ENCODE results near the gene SHQ1. TPM values are rescaled to one million over a fixed set of nuclear protein-coding genes. Genes with fewer than 3 reads are reported as not detected.

The SHQ1 gene
- total and polyA plus RNA-seq, 2 experiments from 2014 or later = 18.3 to 28.7 TPM

- ATAC-seq (no peak), DNase-seq (ENCODE audit: low spot score) (no peak)
- no peak overlapping the region for H3K4me3 ChIP-seq
- no peaks in the 10 kb centered on the region for H3K4me1 ChIP-seq (ENCODE audit: insufficient read depth)
- H3K27me3 ChIP-seq (ENCODE audit: insufficient read depth) = no peaks in the 10 kb centered on the region; the same call in 1 of the 2 replicates
- H4K20me1 ChIP-seq (replicated peaks; ENCODE audit: insufficient read depth) = no peaks in the 10 kb centered on the region
- H3F3A ChIP-seq (replicated peaks; ENCODE audit: low read depth) = no peaks in the 10 kb centered on the region
- no peaks in the 10 kb centered on the region for H3K36me3 Mint-ChIP-seq (ENCODE audit: low read depth)
- no peaks in the 10 kb centered on the region for H3K79me2 ChIP-seq (replicated peaks; ENCODE audit: insufficient read depth)
- H3K27ac ChIP-seq (ENCODE audit: low read depth) = no peak overlapping the region
- H3K4me1 Mint-ChIP-seq = no peaks in the 10 kb centered on the region
- H3K27ac Mint-ChIP-seq = no peak overlapping the region
- peak overlapping the region; percentile 16; the same call in 1 of the 2 replicates for H2AFZ ChIP-seq
- no peak for TF ChIP-seq STAT1 (IDR thresholded peaks at IDR 0.05; ENCODE audit: unreplicated experiment)
- TF ChIP-seq JUNB (IDR thresholded peaks at IDR 0.05; ENCODE audit: unreplicated experiment) = no peak
- TF ChIP-seq, protein P1, sequence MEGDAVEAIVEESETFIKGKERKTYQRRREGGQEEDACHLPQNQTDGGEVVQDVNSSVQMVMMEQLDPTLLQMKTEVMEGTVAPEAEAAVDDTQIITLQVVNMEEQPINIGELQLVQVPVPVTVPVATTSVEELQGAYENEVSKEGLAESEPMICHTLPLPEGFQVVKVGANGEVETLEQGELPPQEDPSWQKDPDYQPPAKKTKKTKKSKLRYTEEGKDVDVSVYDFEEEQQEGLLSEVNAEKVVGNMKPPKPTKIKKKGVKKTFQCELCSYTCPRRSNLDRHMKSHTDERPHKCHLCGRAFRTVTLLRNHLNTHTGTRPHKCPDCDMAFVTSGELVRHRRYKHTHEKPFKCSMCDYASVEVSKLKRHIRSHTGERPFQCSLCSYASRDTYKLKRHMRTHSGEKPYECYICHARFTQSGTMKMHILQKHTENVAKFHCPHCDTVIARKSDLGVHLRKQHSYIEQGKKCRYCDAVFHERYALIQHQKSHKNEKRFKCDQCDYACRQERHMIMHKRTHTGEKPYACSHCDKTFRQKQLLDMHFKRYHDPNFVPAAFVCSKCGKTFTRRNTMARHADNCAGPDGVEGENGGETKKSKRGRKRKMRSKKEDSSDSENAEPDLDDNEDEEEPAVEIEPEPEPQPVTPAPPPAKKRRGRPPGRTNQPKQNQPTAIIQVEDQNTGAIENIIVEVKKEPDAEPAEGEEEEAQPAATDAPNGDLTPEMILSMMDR (conservative IDR thresholded peaks at IDR 0.05; ENCODE audit: low read depth in 2 of 2) = no peak
- no peak for TF ChIP-seq CREB1 (CRISPR knock-in tag; IDR thresholded peaks at IDR 0.05; ENCODE audit: low read depth)
- TF ChIP-seq, protein P2, sequence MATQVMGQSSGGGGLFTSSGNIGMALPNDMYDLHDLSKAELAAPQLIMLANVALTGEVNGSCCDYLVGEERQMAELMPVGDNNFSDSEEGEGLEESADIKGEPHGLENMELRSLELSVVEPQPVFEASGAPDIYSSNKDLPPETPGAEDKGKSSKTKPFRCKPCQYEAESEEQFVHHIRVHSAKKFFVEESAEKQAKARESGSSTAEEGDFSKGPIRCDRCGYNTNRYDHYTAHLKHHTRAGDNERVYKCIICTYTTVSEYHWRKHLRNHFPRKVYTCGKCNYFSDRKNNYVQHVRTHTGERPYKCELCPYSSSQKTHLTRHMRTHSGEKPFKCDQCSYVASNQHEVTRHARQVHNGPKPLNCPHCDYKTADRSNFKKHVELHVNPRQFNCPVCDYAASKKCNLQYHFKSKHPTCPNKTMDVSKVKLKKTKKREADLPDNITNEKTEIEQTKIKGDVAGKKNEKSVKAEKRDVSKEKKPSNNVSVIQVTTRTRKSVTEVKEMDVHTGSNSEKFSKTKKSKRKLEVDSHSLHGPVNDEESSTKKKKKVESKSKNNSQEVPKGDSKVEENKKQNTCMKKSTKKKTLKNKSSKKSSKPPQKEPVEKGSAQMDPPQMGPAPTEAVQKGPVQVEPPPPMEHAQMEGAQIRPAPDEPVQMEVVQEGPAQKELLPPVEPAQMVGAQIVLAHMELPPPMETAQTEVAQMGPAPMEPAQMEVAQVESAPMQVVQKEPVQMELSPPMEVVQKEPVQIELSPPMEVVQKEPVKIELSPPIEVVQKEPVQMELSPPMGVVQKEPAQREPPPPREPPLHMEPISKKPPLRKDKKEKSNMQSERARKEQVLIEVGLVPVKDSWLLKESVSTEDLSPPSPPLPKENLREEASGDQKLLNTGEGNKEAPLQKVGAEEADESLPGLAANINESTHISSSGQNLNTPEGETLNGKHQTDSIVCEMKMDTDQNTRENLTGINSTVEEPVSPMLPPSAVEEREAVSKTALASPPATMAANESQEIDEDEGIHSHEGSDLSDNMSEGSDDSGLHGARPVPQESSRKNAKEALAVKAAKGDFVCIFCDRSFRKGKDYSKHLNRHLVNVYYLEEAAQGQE (IDR thresholded peaks at IDR 0.05; ENCODE audit: unreplicated experiment) = no peak
- TF ChIP-seq EZH2 (IDR thresholded peaks at IDR 0.05; ENCODE audit: low read depth, unreplicated experiment) = no peak
- no peak for TF ChIP-seq ZNF462 (CRISPR knock-in tag; IDR thresholded peaks at IDR 0.05)
- TF ChIP-seq EZH2phosphoT487 (IDR thresholded peaks at IDR 0.05; ENCODE audit: unreplicated experiment) = no peak
- no peak for TF ChIP-seq ETS1 (IDR thresholded peaks at IDR 0.05)
- no peak for TF ChIP-seq ZNF114 (CRISPR knock-in tag; IDR thresholded peaks at IDR 0.05)
- no peak for TF ChIP-seq POLR2AphosphoS5 (IDR thresholded peaks at IDR 0.05; ENCODE audit: low read depth)
- H3K4me2 ChIP-seq = no peak overlapping the region
- no peaks in the 10 kb centered on the region for H3K36me3 ChIP-seq (ENCODE audit: insufficient read depth)
- no peak overlapping the region for H3K4me3 Mint-ChIP-seq
- H3K27me3 Mint-ChIP-seq (ENCODE audit: insufficient read depth, low read depth, poor library complexity) = no peaks in the 10 kb centered on the region
- no peaks in the 10 kb centered on the region for H3K9me3 Mint-ChIP-seq
- no peaks in the 10 kb centered on the region for H3K9me2 ChIP-seq (ENCODE audit: insufficient read depth)
These were observed 6.8 kb upstream of the SHQ1 start for GRCh38 chr3:72855001-72855400.
